Ovary (tissue), 3 donors: ENCODE data around the gene RASGEF1C.

Experiments used
- CTCF ChIP-seq, 3 donors: fragments of 450-650 bp in 2 of 3; fragments of 200-600 bp in 1 of 3; IDR thresholded peaks; one replicate each; pipeline versions ENCODE4 v1.5.1 to v1.8.0; 2016 to 2022; ENCODE audit warnings: antibody characterized with exemption in 3 of 3, mild to moderate bottlenecking in 1 of 3
- EP300 ChIP-seq: sonication (generic); formaldehyde crosslinking; IDR thresholded peaks from one replicate; pipeline ENCODE4 v1.6.1; 2017; ENCODE audit warnings: antibody characterized with exemption
- POLR2A ChIP-seq: fragments of 450-650 bp; IDR thresholded peaks from one replicate; pipeline ENCODE4 v1.6.1; 2017; ENCODE audit warnings: antibody characterized with exemption, mild to moderate bottlenecking, moderate library complexity
- donor health status: DM: no; HTN: no; CAD: no.

GRCh38 chr5:180056153-180056552 lies 152.9 kb downstream of the RASGEF1C start:
- TF ChIP-seq CTCF (IDR thresholded peaks at IDR 0.05) (no peak), POLR2A (no peak), EP300 (no peak)
